ENCODE measurements around the gene HCN4.

GRCh38 chr15:73273181-73274002 lies 95.4 kb downstream of the HCN4 start:
- TF ChIP-seq POLR2AphosphoS5 (IDR thresholded peaks at IDR 0.05; ENCODE audit: low read depth) (no peak), CREB1 (CRISPR knock-in tag; IDR thresholded peaks at IDR 0.05; ENCODE audit: low read depth) (no peak), EZH2 (IDR thresholded peaks at IDR 0.05; ENCODE audit: low read depth, unreplicated experiment) (no peak), CTCF (conservative IDR thresholded peaks at IDR 0.05; ENCODE audit: low read depth in 2 of 2) (peak; percentile 86 to 87), STAT1 (IDR thresholded peaks at IDR 0.05; ENCODE audit: unreplicated experiment) (no peak), REST (IDR thresholded peaks at IDR 0.05; ENCODE audit: unreplicated experiment) (no peak), ZNF331 (CRISPR knock-in tag; IDR thresholded peaks at IDR 0.05; ENCODE audit: low read depth) (no peak), NANOG (IDR thresholded peaks at IDR 0.05; ENCODE audit: borderline replicate concordance) (no peak)

Measured in GM23338 (cell line).